Putamen (tissue), 1 donor: ENCODE data around the gene CPA5.

Experiments used
- DNase-seq: peaks from one replicate; pipeline ENCODE4 v3.0.0-alpha.2; 2016; ENCODE audit warnings: low spot score

The CPA5 gene

DNA sequence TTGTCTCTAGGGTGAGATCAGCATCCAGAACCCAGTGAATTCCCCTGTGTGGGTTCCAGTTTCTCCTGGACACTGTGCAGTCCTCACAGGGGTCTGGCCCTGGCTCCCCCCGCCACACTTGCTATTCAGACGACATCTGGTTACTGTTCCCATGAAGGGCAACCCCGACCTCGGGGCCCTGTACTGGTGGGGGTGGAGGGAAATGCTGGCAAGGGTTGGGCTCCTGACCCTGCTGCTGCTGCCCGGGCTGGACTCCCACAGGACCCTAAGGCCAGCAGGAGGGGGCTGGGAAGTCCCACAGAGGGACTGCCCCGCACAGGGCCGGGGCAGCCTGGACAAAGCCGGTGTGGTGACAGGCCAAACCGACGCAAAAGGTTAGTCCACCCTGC is 34.9 kb downstream of the CPA5 start:
- no peak for DNase-seq

GRCh38 chr7:130379921-130380860 is 35.6 kb downstream of the CPA5 start, which contains the start of gene CPA1:
Gene CPA1 (plus strand): TSS chr7:130380494. CDS start chr7:130380521, 27 bp downstream.
- no peak for DNase-seq

- DNase-seq: no peak
These were observed 36.3 kb downstream of the CPA5 start for GRCh38 chr7:130380861-130381455.

GRCh38 chr7:130381468-130382312 is 37.1 kb downstream of the CPA5 start:
- no peak for DNase-seq

GRCh38 chr7:130383187-130383980 is 38.8 kb downstream of the CPA5 start:
- no peak for DNase-seq

DNA sequence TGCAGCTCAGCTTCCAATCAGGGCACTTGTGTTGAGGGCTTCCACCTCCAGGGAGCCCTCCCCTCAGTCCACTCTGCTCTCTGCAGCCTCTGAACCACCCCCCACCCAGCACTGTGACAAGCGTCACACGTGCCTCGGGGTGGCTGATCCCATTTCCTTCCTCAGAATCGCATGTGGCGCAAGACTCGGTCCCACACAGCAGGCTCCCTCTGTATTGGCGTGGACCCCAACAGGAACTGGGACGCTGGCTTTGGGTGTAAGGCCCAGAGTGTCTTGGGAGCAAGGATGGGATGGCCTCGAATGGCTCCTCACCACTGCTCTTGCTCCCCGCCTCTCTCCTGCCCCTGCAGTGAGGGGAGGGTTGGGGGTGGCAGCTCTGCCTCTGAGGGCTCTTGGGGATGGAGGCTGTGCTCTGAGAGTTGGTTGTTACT is 39.8 kb downstream of the CPA5 start:
- no peak for DNase-seq

GRCh38 chr7:130384841-130385599 is 40.4 kb downstream of the CPA5 start:
- no peak for DNase-seq

- DNase-seq: no peak
These were observed 41.0 kb downstream of the CPA5 start for GRCh38 chr7:130385600-130386066.

DNA sequence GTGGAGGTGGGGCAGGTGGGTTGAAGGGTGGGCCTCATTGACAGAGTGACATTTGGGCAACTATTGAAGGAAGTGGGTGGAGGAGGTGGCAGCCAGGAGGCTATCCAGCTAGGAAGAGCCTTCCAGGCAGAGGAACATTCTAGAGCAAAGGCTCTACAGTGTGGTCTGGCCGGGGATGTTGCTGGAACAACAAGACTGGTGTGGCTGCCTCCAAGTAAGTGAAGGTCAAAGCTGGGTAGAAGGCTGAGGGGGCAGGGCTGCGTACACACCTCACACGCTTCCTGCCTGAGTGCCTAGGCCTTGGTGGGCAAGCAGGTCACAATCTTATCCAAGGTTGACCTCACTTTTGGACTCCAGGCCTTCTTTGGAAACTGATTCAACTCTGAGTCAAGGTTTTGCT is 42.3 kb downstream of the CPA5 start:
- DNase-seq: no peak

DNA sequence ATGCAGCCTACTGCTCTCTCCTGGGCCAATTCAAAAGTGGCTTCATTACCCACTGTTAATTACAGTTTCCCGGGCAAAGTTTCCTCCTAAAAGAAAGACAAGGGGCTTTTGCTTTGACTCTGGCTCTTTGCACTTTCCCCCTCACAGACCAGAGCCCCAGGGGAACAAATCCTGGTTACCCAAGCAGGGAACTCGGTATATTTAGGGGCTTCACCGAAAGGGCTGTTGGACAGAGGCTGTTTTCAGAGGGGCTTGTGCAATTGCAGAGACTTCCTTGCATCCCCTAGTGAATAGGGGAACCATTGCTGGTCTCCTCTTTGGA is 42.7 kb downstream of the CPA5 start:
- no peak for DNase-seq

- DNase-seq: no peak
These were observed 43.2 kb downstream of the CPA5 start for GRCh38 chr7:130387628-130388403.

GRCh38 chr7:130388671-130389070 is 44.1 kb downstream of the CPA5 start:
- DNase-seq: no peak

DNA sequence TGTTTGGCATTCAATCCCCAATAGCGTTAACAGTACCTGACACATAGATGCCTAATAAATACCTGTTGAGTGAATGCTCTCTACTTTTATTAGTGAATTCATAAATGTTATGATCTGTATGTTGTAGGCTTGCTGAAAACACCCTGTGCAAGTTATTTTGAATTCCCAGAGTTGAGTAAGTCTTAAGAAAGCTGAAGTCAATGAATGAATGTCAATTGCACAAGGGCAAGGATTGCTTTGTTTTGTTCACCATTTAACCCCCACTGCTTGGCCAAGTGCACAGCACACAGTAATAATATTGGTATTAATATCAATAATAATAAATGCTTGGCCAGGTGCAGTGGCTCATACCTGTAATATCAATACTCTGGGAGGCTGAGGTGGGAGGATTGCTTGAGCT is 45.9 kb downstream of the CPA5 start:
- DNase-seq: no peak

GRCh38 chr7:130393101-130393561 is 48.5 kb downstream of the CPA5 start:
- no peak for DNase-seq

GRCh38 chr7:130393841-130394411 is 49.3 kb downstream of the CPA5 start:
- no peak for DNase-seq

- DNase-seq: no peak
These were observed 50.0 kb downstream of the CPA5 start for GRCh38 chr7:130394421-130395195.

DNA sequence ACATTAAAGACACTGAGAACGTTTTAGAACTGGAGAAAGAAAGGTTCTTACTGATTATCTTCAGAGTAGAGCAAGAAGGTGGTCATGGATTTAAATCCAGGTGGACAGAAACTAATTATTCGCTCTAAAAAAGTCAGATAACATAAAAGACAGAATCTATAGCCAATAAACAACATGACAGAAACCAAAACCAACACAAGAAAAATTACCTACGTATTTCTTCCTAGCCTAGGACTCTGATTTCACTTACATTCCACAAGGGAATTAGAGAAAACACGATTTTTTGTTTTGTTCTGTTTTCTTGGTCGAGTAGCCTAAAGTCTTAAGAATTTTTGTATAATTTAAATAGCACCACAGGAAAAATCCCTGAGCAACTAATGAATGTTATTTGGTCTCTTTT is 50.8 kb downstream of the CPA5 start:
- DNase-seq: no peak

DNA sequence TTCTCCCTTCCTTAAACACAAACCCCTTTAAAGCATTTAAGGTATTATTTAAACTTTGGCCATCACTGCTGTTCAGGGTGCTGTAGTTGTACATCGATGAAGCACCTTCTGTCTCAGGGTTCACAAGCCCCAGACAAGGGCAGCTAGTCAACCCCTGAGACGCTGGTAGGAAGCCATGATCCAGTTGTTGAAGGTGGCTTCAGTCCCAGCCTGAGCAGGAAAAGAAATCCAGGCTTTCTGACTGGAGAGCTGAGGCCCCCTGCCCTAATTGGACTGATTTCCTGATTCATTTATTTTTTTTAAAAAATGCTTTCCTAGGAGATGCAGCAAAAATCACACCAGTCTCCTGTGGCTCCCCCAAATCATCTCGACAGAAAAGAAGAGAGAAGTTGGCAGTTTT is 51.5 kb downstream of the CPA5 start:
- DNase-seq: no peak
